HG02678 (cell line): ENCODE data around the gene MZT2A.
"Not testable (repeated sequence)": the region's sequence is repeated elsewhere in the genome, so short reads cannot be mapped to it uniquely, and the experiment has no call there.

Experiments
- ATAC-seq: cut with Tn5 transposase; IDR thresholded peaks from one replicate; pipeline ENCODE4 v1.9.1; 2021; ENCODE audit warnings: mild to moderate bottlenecking, moderate library complexity; ENCODE audit not compliant: unreplicated experiment

Gene MZT2A

GRCh38 chr2:131492015-131492417 is at the start of gene MZT2A:
TSS of gene MZT2A (minus strand) at chr2:131492397. CDS start at chr2:131492376, 21 bp downstream.
- peak; percentile 15 for ATAC-seq

- ATAC-seq, result not testable (repeated sequence)
Measured at GRCh38 chr2:131538856-131539255, 46.7 kb upstream of the MZT2A start.

- ATAC-seq, result not testable (repeated sequence)
Measured at GRCh38 chr2:131536841-131537240, 44.6 kb upstream of the MZT2A start.

- ATAC-seq, result not testable (repeated sequence)
Measured at GRCh38 chr2:131535951-131536826, 44.0 kb upstream of the MZT2A start.

GRCh38 chr2:131535526-131535925 is 43.3 kb upstream of the MZT2A start:
- no peak for ATAC-seq

GRCh38 chr2:131534965-131535364 is 42.8 kb upstream of the MZT2A start:
- ATAC-seq, result not testable (repeated sequence)

- ATAC-seq, result not testable (repeated sequence)
Measured at GRCh38 chr2:131534317-131534672, 42.1 kb upstream of the MZT2A start.

- not testable (repeated sequence) for ATAC-seq
Measured at GRCh38 chr2:131533609-131534316, 41.6 kb upstream of the MZT2A start.

- ATAC-seq, result not testable (repeated sequence)
Measured at GRCh38 chr2:131532723-131533608, 40.8 kb upstream of the MZT2A start.

GRCh38 chr2:131531547-131532185 is 39.5 kb upstream of the MZT2A start:
- not testable (repeated sequence) for ATAC-seq

GRCh38 chr2:131530626-131531344 is 38.6 kb upstream of the MZT2A start:
- not testable (repeated sequence) for ATAC-seq

- not testable (repeated sequence) for ATAC-seq
Measured at GRCh38 chr2:131529864-131530445, 37.8 kb upstream of the MZT2A start.

GRCh38 chr2:131528981-131529863 is 37.0 kb upstream of the MZT2A start:
- peak; percentile 50 for ATAC-seq

GRCh38 chr2:131527131-131528001 is 35.2 kb upstream of the MZT2A start, which contains the start of gene CCDC74A:
TSS of gene CCDC74A (plus strand) at chr2:131527888. CDS start at chr2:131527971, 83 bp downstream.
- peak; percentile 93 for ATAC-seq

- ATAC-seq, result not testable (repeated sequence)
Measured at GRCh38 chr2:131525256-131525655, 33.1 kb upstream of the MZT2A start.

- ATAC-seq, result no peak
Measured at GRCh38 chr2:131521961-131522781, 30.0 kb upstream of the MZT2A start.
